H9 (cell line): ENCODE measurements around the gene ZNF524. TPM values are rescaled to one million over a fixed set of nuclear protein-coding genes. Genes with fewer than 3 reads are reported as not detected.

Experiments
- DNase-seq: peaks from one replicate; pipeline ENCODE4 v3.0.0-alpha.2; 2017
- H2AFZ ChIP-seq: one replicate; pipeline ENCODE4 v1.6.1; 2013; ENCODE audit warnings: mild to moderate bottlenecking, low read length, control low read depth, moderate library complexity
- H2AK5ac ChIP-seq: 2 replicates; pipeline ENCODE4 v1.6.1; 2013; ENCODE audit warnings: low read length, control low read depth, mixed read lengths; ENCODE audit not compliant: insufficient read length
- H2BK120ac ChIP-seq: one replicate; pipeline ENCODE4 v1.6.1; 2013; ENCODE audit warnings: low read depth, mild to moderate bottlenecking, low read length, control low read depth, inconsistent platforms; ENCODE audit not compliant: poor library complexity, severe bottlenecking
- H2BK12ac ChIP-seq: 2 replicates; pipeline ENCODE4 v1.6.1; 2013; ENCODE audit warnings: low read length, control low read depth, mixed read lengths, low read depth; ENCODE audit not compliant: insufficient read length
- H2BK15ac ChIP-seq: 2 replicates; pipeline ENCODE4 v1.6.1; 2013; ENCODE audit warnings: low read depth, low read length, control low read depth
- H2BK20ac ChIP-seq: one replicate; pipeline ENCODE4 v1.6.1; 2013; ENCODE audit warnings: low read depth, mild to moderate bottlenecking, low read length, control low read depth, inconsistent platforms; ENCODE audit not compliant: poor library complexity, severe bottlenecking
- H2BK5ac ChIP-seq: 2 replicates; pipeline ENCODE4 v1.6.1; 2013; ENCODE audit warnings: low read length, control low read depth, mixed read lengths; ENCODE audit not compliant: insufficient read length
- H3K14ac ChIP-seq: 2 replicates; pipeline ENCODE4 v1.6.1; 2013; ENCODE audit warnings: low read length, control low read depth; ENCODE audit not compliant: insufficient read depth
- H3K18ac ChIP-seq: 2 replicates; pipeline ENCODE4 v1.6.1; 2013; ENCODE audit warnings: low read depth, mild to moderate bottlenecking, mixed read lengths, low read length, control low read depth; ENCODE audit not compliant: insufficient read length
- H3K23ac ChIP-seq: 2 replicates; pipeline ENCODE4 v1.6.1; 2013; ENCODE audit warnings: low read length, control low read depth, mixed read lengths, low read depth; ENCODE audit not compliant: insufficient read length
- H3K23me2 ChIP-seq: 2 replicates; pipeline ENCODE4 v1.6.1; 2013; ENCODE audit warnings: low read depth, mild to moderate bottlenecking, mixed read lengths, low read length, control low read depth; ENCODE audit not compliant: insufficient read length, poor library complexity, severe bottlenecking
- H3K27ac ChIP-seq: 2 replicates; pipeline ENCODE4 v1.5.1; 2013; ENCODE audit warnings: low read length, control low read depth, mixed read lengths, low read depth; ENCODE audit not compliant: insufficient read length
- H3K27me3 ChIP-seq: 2 replicates; pipeline ENCODE4 v1.6.1; 2013; ENCODE audit warnings: low read length, control low read depth, inconsistent platforms; ENCODE audit not compliant: insufficient read depth
- H3K4ac ChIP-seq: 2 replicates; pipeline ENCODE4 v1.6.1; 2013; ENCODE audit warnings: low read depth, mild to moderate bottlenecking, control low read depth, inconsistent platforms, low read length, moderate library complexity
- H3K4me1 ChIP-seq: 2 replicates; pipeline ENCODE4 v1.6.1; 2013; ENCODE audit warnings: low read length, control low read depth, inconsistent platforms; ENCODE audit not compliant: insufficient read depth
- H3K4me2 ChIP-seq: 2 replicates; pipeline ENCODE4 v1.6.1; 2013; ENCODE audit warnings: low read length, control low read depth, mixed read lengths; ENCODE audit not compliant: insufficient read length, insufficient read depth
- H3K56ac ChIP-seq: 2 replicates; pipeline ENCODE4 v1.6.1; 2013; ENCODE audit warnings: low read depth, mild to moderate bottlenecking, mixed read lengths, low read length, control low read depth; ENCODE audit not compliant: insufficient read length
- H3K79me1 ChIP-seq: 2 replicates; pipeline ENCODE4 v1.6.1; 2013; ENCODE audit warnings: low read depth, mild to moderate bottlenecking, moderate library complexity, low read length, control low read depth, inconsistent platforms; ENCODE audit not compliant: insufficient read depth, poor library complexity, severe bottlenecking
- H3K79me2 ChIP-seq: 2 replicates; pipeline ENCODE4 v1.6.1; 2013; ENCODE audit warnings: low read length, control low read depth, inconsistent platforms; ENCODE audit not compliant: insufficient read depth
- H3K9ac ChIP-seq: 2 replicates; pipeline ENCODE4 v1.6.1; 2013; ENCODE audit warnings: low read length, control low read depth, mixed read lengths; ENCODE audit not compliant: insufficient read length; ENCODE audit errors: extremely low read depth
- H3K9me3 ChIP-seq: one replicate; pipeline ENCODE4 v1.6.1; 2013; ENCODE audit warnings: low read depth, low read length, inconsistent platforms; ENCODE audit not compliant: control insufficient read depth
- H3T11ph ChIP-seq: one replicate; pipeline ENCODE4 v1.6.1; 2013; ENCODE audit warnings: mild to moderate bottlenecking, low read length, control low read depth, inconsistent platforms
- H4K20me1 ChIP-seq: one replicate; pipeline ENCODE4 v1.6.1; 2013; ENCODE audit not compliant: control insufficient read depth, insufficient read length, insufficient read depth
- H4K5ac ChIP-seq: 2 replicates; pipeline ENCODE4 v1.6.1; 2013; ENCODE audit warnings: low read depth, mild to moderate bottlenecking, mixed read lengths, low read length, control low read depth; ENCODE audit not compliant: insufficient read length
- H4K8ac ChIP-seq: replicated peaks from 2 replicates; pipeline ENCODE4 v1.6.1; 2013; ENCODE audit warnings: low read length, control low read depth, mixed read lengths, low read depth; ENCODE audit not compliant: insufficient read length
- H4K91ac ChIP-seq: 2 replicates; pipeline ENCODE4 v1.6.1; 2013; ENCODE audit warnings: low read depth, mild to moderate bottlenecking, moderate library complexity, mixed read lengths, low read length, control low read depth; ENCODE audit not compliant: insufficient read length
- H3K27ac Mint-ChIP-seq, 3 experiments: 2 replicates in 2 of 3; 3 replicates in 1 of 3; pipeline ENCODE4 v1.8.0; 2020 to 2021; ENCODE audit warnings: mixed read lengths in 3 of 3, mild to moderate bottlenecking in 1 of 3, moderate library complexity in 1 of 3
- H3K27me3 Mint-ChIP-seq: 2 replicates; pipeline ENCODE4 v1.8.0; 2021; ENCODE audit warnings: low read depth, mild to moderate bottlenecking, moderate library complexity, mixed read lengths
- H3K36me3 Mint-ChIP-seq, 3 experiments: 2 replicates in 2 of 3; 3 replicates in 1 of 3; pipeline ENCODE4 v1.8.0; 2020 to 2021; ENCODE audit warnings: low read depth in 3 of 3, mixed read lengths in 3 of 3; ENCODE audit not compliant: insufficient read depth in 1 of 3
- H3K4me1 Mint-ChIP-seq, 2 experiments: 2 replicates each; pipeline ENCODE4 v1.8.0; 2020; ENCODE audit warnings: mixed read lengths in 2 of 2
- H3K4me3 Mint-ChIP-seq, 2 experiments: 2 replicates in 1 of 2; 3 replicates in 1 of 2; pipeline ENCODE4 v1.8.0; 2020 to 2021; ENCODE audit warnings: mild to moderate bottlenecking in 2 of 2, mixed read lengths in 2 of 2, moderate library complexity in 1 of 2
- H3K9me3 Mint-ChIP-seq, 2 experiments: 2 replicates in 1 of 2; 3 replicates in 1 of 2; pipeline ENCODE4 v1.8.0; 2020; ENCODE audit warnings: mild to moderate bottlenecking in 2 of 2, mixed read lengths in 2 of 2, moderate library complexity in 1 of 2
- CTCF ChIP-seq: fragments of 200-600 bp; sonication (generic); conservative IDR thresholded peaks from 3 replicates; pipeline ENCODE4 v1.8.0; 2021; ENCODE audit warnings: antibody characterized with exemption, mild to moderate bottlenecking
- WGBS: extraction: QIAGEN DNeasy Blood & Tissue Kit; methylation state at CpG from one replicate; pipeline ENCODE4 v1.1.7; 2013; ENCODE audit warnings: missing lambda C conversion rate, low lambda C conversion rate, mixed read lengths; ENCODE audit not compliant: insufficient read length; ENCODE audit errors: extremely low coverage; 5-methylcytosine and 5-hydroxymethylcytosine counted together
- total RNA-seq: library from RNA; stranded (reverse); gene quantifications from 2 replicates; pipeline ENCODE4 v1.2.1, GENCODE V29; 2021

The ZNF524 gene
- total RNA-seq, 1 experiment from 2014 or later, result 3.0 TPM

- Histone ChIP-seq H3K23me2 (peaks cover 31% of the 10 kb centered on the region), H3K9ac (no peak overlapping the region), H4K5ac (no peak overlapping the region), H4K8ac (no peak overlapping the region), H3K9me3 (no peaks in the 10 kb centered on the region), H3T11ph (no peak overlapping the region), H3K4me2 (no peak overlapping the region), H2AFZ (no peak overlapping the region), H2BK12ac (no peak overlapping the region), H4K20me1 (peaks cover 5% of the 10 kb centered on the region), H3K27me3 (no peaks in the 10 kb centered on the region), H3K18ac (no peak overlapping the region), H3K23ac (no peak overlapping the region), H3K27ac (no peak overlapping the region), H2BK5ac (no peak overlapping the region), H2BK15ac (no peak overlapping the region), H3K4ac (no peak overlapping the region), H2BK20ac (no peak overlapping the region), H3K4me1 (peaks cover 5% of the 10 kb centered on the region; the same call in 1 of the 2 replicates), H3K56ac (no peak overlapping the region), H4K91ac (no peak overlapping the region), H2BK120ac (no peak overlapping the region), H3K79me2 (peaks cover 20% of the 10 kb centered on the region), H3K79me1 (no peaks in the 10 kb centered on the region), H2AK5ac (no peak overlapping the region), H3K14ac (no peak overlapping the region)
- Mint-ChIP-seq H3K27me3 (no peaks in the 10 kb centered on the region; the same call in 1 of the 2 replicates), H3K9me3 (peaks cover 0 to 3% of the 10 kb centered on the region in 2 experiments; a peak in 3 of 5 replicates), H3K4me3 (peak overlapping the region; percentile 41 to 93), H3K27ac (peak overlapping the region in 2 of 3 experiments; percentile 59 to 89; a peak in 3 of 7 replicates), H3K36me3 (peaks cover 6 to 49% (median 31%) of the 10 kb centered on the region in 3 experiments; a peak in 6 of 7 replicates), H3K4me1 (peaks cover 26 to 28% of the 10 kb centered on the region in 2 experiments)
- no peak for TF ChIP-seq CTCF
- peak; percentile 83 for DNase-seq
- WGBS, result no CpG with 5 or more reads among the region's 71 CpGs
Observed at GRCh38 chr19:55652311-55653128, 52.4 kb downstream of the ZNF524 start.

Other genes with a start within 250 kb of the ZNF524 start
- gene COX6B2, start 245.6 kb upstream of the ZNF524 start, total RNA-seq, result 4.0 and 5.0 TPM in 2 replicates
- 0.13 and 0.15 TPM in 2 replicates for gene GARIN5B, start 237.0 kb upstream of the ZNF524 start, total RNA-seq
- gene IL11, start 229.8 kb upstream of the ZNF524 start, total RNA-seq, result 3.8 and 3.9 TPM in 2 replicates
- gene TMEM190, start 223.5 kb upstream of the ZNF524 start, total RNA-seq, result 1.5 and 1.6 TPM in 2 replicates
- 3.8 and 4.8 TPM in 2 replicates for gene TMEM238, start 216.0 kb upstream of the ZNF524 start, total RNA-seq
- gene RPL28, start 214.4 kb upstream of the ZNF524 start, total RNA-seq, result 2,076 and 2,130 TPM in 2 replicates
- gene UBE2S, start 192.5 kb upstream of the ZNF524 start, total RNA-seq, result 391 and 393 TPM in 2 replicates
- gene SHISA7, start 157.0 kb upstream of the ZNF524 start, total RNA-seq, result 0.31 TPM in 2 replicates
- 68.2 and 72.2 TPM in 2 replicates for gene ISOC2, start 138.6 kb upstream of the ZNF524 start, total RNA-seq
- gene C19orf85, start 135.5 kb upstream of the ZNF524 start, total RNA-seq, result 1.2 and 2.1 TPM in 2 replicates
- 16.5 and 16.6 TPM in 2 replicates for gene ZNF628, start 123.7 kb upstream of the ZNF524 start, total RNA-seq
- 48.7 and 51.2 TPM in 2 replicates for gene NAT14, start 115.1 kb upstream of the ZNF524 start, total RNA-seq
- gene SSC5D, start 111.9 kb upstream of the ZNF524 start, total RNA-seq, result 2.5 and 3.2 TPM in 2 replicates
- 2.5 and 2.8 TPM in 2 replicates for gene SBK2, start 63.2 kb upstream of the ZNF524 start, total RNA-seq
- gene SBK3, start 54.7 kb upstream of the ZNF524 start, total RNA-seq, result 0.48 and 0.70 TPM in 2 replicates
- gene ZNF579, start 19.4 kb upstream of the ZNF524 start, total RNA-seq, result 19.9 and 21.5 TPM in 2 replicates
- gene FIZ1, start 771 bp upstream of the ZNF524 start, total RNA-seq, result 21.5 and 25.2 TPM in 2 replicates
- gene ZNF865, start 5.4 kb downstream of the ZNF524 start, total RNA-seq, result 13.8 and 14.3 TPM in 2 replicates
- gene ZNF784, start 24.3 kb downstream of the ZNF524 start, total RNA-seq, result 9.9 and 10.7 TPM in 2 replicates
- 22.4 and 22.8 TPM in 2 replicates for gene ZNF580, start 40.7 kb downstream of the ZNF524 start, total RNA-seq
- gene ZNF581, start 43.4 kb downstream of the ZNF524 start, total RNA-seq, result 65.1 and 68.0 TPM in 2 replicates
- gene CCDC106, start 47.9 kb downstream of the ZNF524 start, total RNA-seq, result 19.9 and 20.0 TPM in 2 replicates
- 321 and 342 TPM in 2 replicates for gene U2AF2, start 54.7 kb downstream of the ZNF524 start, total RNA-seq
- 158 and 159 TPM in 2 replicates for gene EPN1, start 74.9 kb downstream of the ZNF524 start, total RNA-seq
- not detected in 2 replicates for gene NLRP9, start 138.1 kb downstream of the ZNF524 start, total RNA-seq
- not detected in 2 replicates for gene RFPL4A, start 158.8 kb downstream of the ZNF524 start, total RNA-seq
- not detected in 2 replicates for gene RFPL4AL1, start 168.8 kb downstream of the ZNF524 start, total RNA-seq
- gene NLRP11, start 231.7 kb downstream of the ZNF524 start, total RNA-seq, result not detected in 2 replicates
- gene NLRP4, start 236.3 kb downstream of the ZNF524 start, total RNA-seq, result not detected in 2 replicates